Endothelial cell (in vitro differentiated cells): ENCODE results near the gene RAB3GAP2. TPM values are rescaled to one million over a fixed set of nuclear protein-coding genes. Genes with fewer than 3 reads are reported as not detected.
"Not testable (repeated sequence)": the region's sequence is repeated elsewhere in the genome, so short reads cannot be mapped to it uniquely, and the experiment has no call there.

ENCODE experiments used
- DNase-seq: peaks from one replicate; pipeline ENCODE4 v3.0.0; 2021; ENCODE audit warnings: low spot score
- H3K27ac Mint-ChIP-seq: one replicate; pipeline ENCODE4 v1.8.0; 2021; ENCODE audit warnings: mixed read lengths, inconsistent platforms; ENCODE audit not compliant: unreplicated experiment
- H3K27me3 Mint-ChIP-seq: one replicate; pipeline ENCODE4 v1.8.0; 2021; ENCODE audit warnings: mild to moderate bottlenecking, moderate library complexity, mixed read lengths, inconsistent platforms; ENCODE audit not compliant: unreplicated experiment
- H3K36me3 Mint-ChIP-seq: one replicate; pipeline ENCODE4 v1.8.0; 2021; ENCODE audit warnings: mild to moderate bottlenecking, low read depth, mixed read lengths, inconsistent platforms; ENCODE audit not compliant: unreplicated experiment
- H3K4me1 Mint-ChIP-seq: one replicate; pipeline ENCODE4 v1.8.0; 2021; ENCODE audit warnings: mild to moderate bottlenecking, mixed read lengths, inconsistent platforms; ENCODE audit not compliant: unreplicated experiment
- H3K4me3 Mint-ChIP-seq: one replicate; pipeline ENCODE4 v1.8.0; 2021; ENCODE audit warnings: mild to moderate bottlenecking, mixed read lengths, inconsistent platforms; ENCODE audit not compliant: unreplicated experiment
- H3K9me3 Mint-ChIP-seq: one replicate; pipeline ENCODE4 v1.8.0; 2021; ENCODE audit warnings: mixed read lengths, inconsistent platforms; ENCODE audit not compliant: unreplicated experiment
- CTCF ChIP-seq: fragments of 200-600 bp; sonication (generic); IDR thresholded peaks from one replicate; pipeline ENCODE4 v1.5.0; 2021; ENCODE audit warnings: antibody characterized with exemption; ENCODE audit not compliant: unreplicated experiment
- total RNA-seq: library from RNA; stranded (reverse); fragmentation: NEBNext Ultra II Directional; extraction: Animal tissue kit (Norgen Biotek cat#: 25700); gene quantifications from one replicate; pipeline ENCODE4 v1.2.1, GENCODE V29; 2021; ENCODE audit not compliant: unreplicated experiment

RAB3GAP2 gene
- total RNA-seq, 1 donor from 2014 or later = 34.5 TPM

- Mint-ChIP-seq H3K4me3 (no peak overlapping the region), H3K27me3 (peaks cover 2% of the 10 kb centered on the region), H3K36me3 (no peaks in the 10 kb centered on the region), H3K27ac (no peak overlapping the region), H3K9me3 (no peaks in the 10 kb centered on the region), H3K4me1 (peaks cover 7% of the 10 kb centered on the region)
- no peak for TF ChIP-seq CTCF
- no peak for DNase-seq
Observed at GRCh38 chr1:220316305-220316704, 44.1 kb upstream of the RAB3GAP2 start.

- Mint-ChIP-seq H3K4me1 (no peaks in the 10 kb centered on the region), H3K27ac (no peak overlapping the region)
- no peak for TF ChIP-seq CTCF
Observed at GRCh38 chr1:220315070-220315839, 43.0 kb upstream of the RAB3GAP2 start.

GRCh38 chr1:220313576-220313975 is 41.3 kb upstream of the RAB3GAP2 start:
- Mint-ChIP-seq H3K4me3 (no peak overlapping the region), H3K27ac (no peak overlapping the region), H3K9me3 (no peaks in the 10 kb centered on the region), H3K27me3 (peaks cover 3% of the 10 kb centered on the region), H3K4me1 (no peaks in the 10 kb centered on the region), H3K36me3 (no peaks in the 10 kb centered on the region)
- no peak for DNase-seq
- no peak for TF ChIP-seq CTCF

More at GRCh38 chr1:220315070-220315839, 43.0 kb upstream of the RAB3GAP2 start:
- H3K9me3 Mint-ChIP-seq = no peaks in the 10 kb centered on the region
- no peak overlapping the region for H3K4me3 Mint-ChIP-seq
- no peaks in the 10 kb centered on the region for H3K36me3 Mint-ChIP-seq
- no peak for DNase-seq
- H3K27me3 Mint-ChIP-seq = no peaks in the 10 kb centered on the region

DNA sequence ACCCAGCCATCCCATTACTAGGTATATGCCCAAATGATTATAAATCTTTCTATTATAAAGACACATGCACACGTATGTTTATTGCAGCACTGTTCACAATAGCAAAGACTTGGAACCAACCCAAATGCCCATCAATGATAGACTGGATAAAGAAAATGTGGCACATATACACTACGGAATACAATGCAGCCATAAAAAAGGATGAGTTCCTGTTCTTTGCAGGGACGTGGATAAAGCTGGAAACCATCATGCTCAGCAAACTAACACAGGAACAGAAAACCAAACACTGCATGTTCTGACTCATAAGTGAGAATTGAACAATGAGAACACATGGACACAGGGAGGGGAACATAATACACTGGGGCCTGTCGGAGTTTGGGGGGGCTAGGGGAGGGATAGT is 37.9 kb upstream of the RAB3GAP2 start:
- H3K27ac Mint-ChIP-seq, H3K4me3 Mint-ChIP-seq, H3K4me1 Mint-ChIP-seq, H3K9me3 Mint-ChIP-seq, DNase-seq, H3K36me3 Mint-ChIP-seq, H3K27me3 Mint-ChIP-seq: not testable (repeated sequence)

- no peaks in the 10 kb centered on the region for H3K9me3 Mint-ChIP-seq
- DNase-seq = no peak
- no peak overlapping the region for H3K4me3 Mint-ChIP-seq
- H3K27me3 Mint-ChIP-seq = peaks cover 3% of the 10 kb centered on the region
- no peak overlapping the region for H3K27ac Mint-ChIP-seq
- no peaks in the 10 kb centered on the region for H3K36me3 Mint-ChIP-seq
- TF ChIP-seq CTCF = no peak
- H3K4me1 Mint-ChIP-seq = no peaks in the 10 kb centered on the region
Observed at GRCh38 chr1:220307607-220308006, 35.4 kb upstream of the RAB3GAP2 start.
